Activated CD4-positive, alpha-beta memory T cell treated with anti-CD3 and anti-CD28 coated beads, Interleukin-2, amount 10 ng/mL, durations not matched to agents 7 days and 5 days (primary cell): ENCODE data around the gene IMMP2L. TPM values are rescaled to one million over a fixed set of nuclear protein-coding genes. Genes with fewer than 3 reads are reported as not detected.
"Not testable (repeated sequence)": the region's sequence is repeated elsewhere in the genome, so short reads cannot be mapped to it uniquely, and the experiment has no call there.

Source experiments
- CTCF ChIA-PET: fragments of 350-600 bp; sonication (Branson Sonifier 250); formaldehyde crosslinking; loops from one replicate; lab custom pipeline; 2021; ENCODE audit warnings: antibody characterized with exemption, inconsistent platforms; lab: Charles Lee
- POLR2A ChIA-PET: fragments of 350-600 bp; sonication (Branson Sonifier 250); formaldehyde crosslinking; loops from one replicate; lab custom pipeline; 2021; ENCODE audit warnings: antibody characterized with exemption; lab: Charles Lee
- DNase-seq: peaks from one replicate; pipeline ENCODE4 v3.0.0-alpha.2; 2020
- H3K27ac Mint-ChIP-seq: one replicate; pipeline ENCODE4 v1.8.0; 2021; ENCODE audit warnings: mild to moderate bottlenecking, mixed read lengths
- H3K27me3 Mint-ChIP-seq: one replicate; pipeline ENCODE4 v1.8.0; 2021; ENCODE audit warnings: mixed read lengths
- H3K36me3 Mint-ChIP-seq: one replicate; pipeline ENCODE4 v1.8.0; 2021; ENCODE audit warnings: low read depth, mixed read lengths
- H3K4me1 Mint-ChIP-seq: one replicate; pipeline ENCODE4 v1.8.0; 2021; ENCODE audit warnings: mixed read lengths
- H3K4me3 Mint-ChIP-seq: one replicate; pipeline ENCODE4 v1.8.0; 2021; ENCODE audit warnings: mild to moderate bottlenecking, mixed read lengths
- H3K9me3 Mint-ChIP-seq: one replicate; pipeline ENCODE4 v1.8.0; 2021; ENCODE audit warnings: mixed read lengths
- total RNA-seq, 2 experiments: library from RNA; stranded (reverse); gene quantifications; one replicate each; pipeline ENCODE4 v1.2.3, GENCODE V29; 2021

IMMP2L gene
- total RNA-seq, 2 experiments from 2014 or later = 5.9 to 7.6 TPM

DNA sequence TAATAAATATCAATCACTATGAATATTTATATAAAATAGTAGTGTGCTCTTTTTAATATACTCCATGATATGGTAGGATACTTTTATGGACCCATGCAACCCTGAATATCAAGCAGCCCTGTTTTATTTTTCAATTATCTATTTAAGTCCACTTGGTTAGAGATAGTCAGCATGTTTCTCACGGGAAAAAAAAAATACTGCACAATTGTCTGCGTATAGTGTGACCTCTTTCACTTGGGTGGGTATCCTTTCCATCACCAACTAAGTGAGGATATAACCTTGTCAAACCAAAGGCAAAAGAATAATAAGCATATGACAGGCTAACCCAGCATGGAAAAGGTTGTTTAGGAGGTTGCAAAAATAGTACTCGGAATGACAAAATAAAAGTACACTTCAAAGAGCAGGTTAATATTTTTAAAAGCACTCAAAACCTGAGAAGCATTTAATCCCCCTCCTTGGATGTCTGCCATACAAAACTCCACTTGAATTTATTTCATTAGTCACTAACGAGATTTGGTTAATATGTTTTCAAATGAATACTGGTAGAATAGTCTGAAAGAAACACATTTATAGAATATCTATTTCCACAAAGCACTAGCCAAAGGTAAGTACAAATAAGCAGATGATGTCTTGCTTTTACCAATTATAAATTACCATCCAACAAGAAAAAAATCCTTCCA is 76.5 kb downstream of the IMMP2L start:
- ChIA-PET CTCF (no interaction called here), POLR2A (no interaction called here)
- Mint-ChIP-seq H3K36me3 (no peaks in the 10 kb centered on the region), H3K9me3 (no peaks in the 10 kb centered on the region), H3K4me1 (no peaks in the 10 kb centered on the region), H3K27ac (no peak overlapping the region), H3K27me3 (no peaks in the 10 kb centered on the region), H3K4me3 (no peak overlapping the region)
- no peak for DNase-seq

DNA sequence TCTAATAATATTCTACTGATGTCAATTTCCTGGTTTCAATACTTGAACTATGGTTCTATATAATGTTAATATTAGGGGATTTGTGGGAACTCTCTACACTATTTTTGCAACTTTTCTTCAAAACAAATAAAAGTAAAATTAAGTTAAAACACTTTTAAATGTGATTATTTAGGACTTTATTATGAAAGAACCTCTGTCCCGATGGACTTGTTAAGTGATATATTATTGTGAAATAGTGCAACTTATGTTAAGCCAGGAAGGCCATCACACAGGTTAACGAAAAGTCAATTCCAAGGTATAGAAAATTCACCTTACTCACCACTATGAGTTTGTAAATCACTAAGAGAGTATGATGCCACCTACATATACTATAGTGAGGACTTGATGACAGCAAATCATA is 79.2 kb downstream of the IMMP2L start:
- Mint-ChIP-seq H3K27me3 (no peaks in the 10 kb centered on the region), H3K4me3 (no peak overlapping the region), H3K27ac (no peak overlapping the region), H3K36me3 (no peaks in the 10 kb centered on the region), H3K9me3 (no peaks in the 10 kb centered on the region), H3K4me1 (no peaks in the 10 kb centered on the region)
- DNase-seq = no peak
- CTCF ChIA-PET = no interaction called here
- POLR2A ChIA-PET = no interaction called here

DNA sequence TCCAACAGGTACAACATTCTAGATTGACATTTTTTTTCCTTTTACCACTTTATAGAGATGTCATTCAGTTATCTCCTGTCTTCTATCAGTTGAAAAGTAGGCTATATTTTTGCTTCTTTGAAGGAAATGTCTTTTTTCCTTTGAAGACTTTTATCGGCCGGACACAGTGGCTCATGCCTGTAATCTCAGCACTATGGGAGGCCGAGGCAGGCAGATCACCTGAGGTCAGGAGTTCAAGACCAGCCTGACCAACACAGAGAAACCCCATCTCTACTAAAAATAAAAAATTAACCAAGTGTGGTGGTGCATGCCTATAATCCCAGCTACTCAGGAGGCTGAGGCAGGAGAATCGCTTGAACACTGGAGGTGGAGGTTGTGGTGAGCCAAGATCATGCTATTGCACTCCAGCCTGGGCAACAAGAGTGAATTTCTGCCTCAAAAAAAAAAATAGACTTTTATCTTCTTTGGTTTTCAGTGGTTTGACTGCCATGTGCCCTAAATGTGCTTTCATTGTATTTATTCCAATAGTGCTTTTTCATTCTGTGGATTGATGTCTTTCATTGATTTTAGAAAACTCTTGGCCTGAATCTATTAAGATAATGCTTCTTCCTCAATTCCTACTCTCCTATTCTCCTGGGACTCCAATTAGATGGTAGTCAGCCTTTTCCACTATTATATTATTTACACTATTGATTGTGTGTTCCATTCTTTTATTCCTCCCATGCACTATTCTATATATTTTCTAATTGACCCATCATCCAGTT is 84.6 kb downstream of the IMMP2L start:
- Mint-ChIP-seq H3K27ac (no peak overlapping the region), H3K9me3 (peaks cover 4% of the 10 kb centered on the region), H3K27me3 (no peaks in the 10 kb centered on the region), H3K36me3 (no peaks in the 10 kb centered on the region), H3K4me1 (no peaks in the 10 kb centered on the region), H3K4me3 (no peak overlapping the region)
- ChIA-PET CTCF (no interaction called here), POLR2A (no interaction called here)
- DNase-seq = no peak

DNA sequence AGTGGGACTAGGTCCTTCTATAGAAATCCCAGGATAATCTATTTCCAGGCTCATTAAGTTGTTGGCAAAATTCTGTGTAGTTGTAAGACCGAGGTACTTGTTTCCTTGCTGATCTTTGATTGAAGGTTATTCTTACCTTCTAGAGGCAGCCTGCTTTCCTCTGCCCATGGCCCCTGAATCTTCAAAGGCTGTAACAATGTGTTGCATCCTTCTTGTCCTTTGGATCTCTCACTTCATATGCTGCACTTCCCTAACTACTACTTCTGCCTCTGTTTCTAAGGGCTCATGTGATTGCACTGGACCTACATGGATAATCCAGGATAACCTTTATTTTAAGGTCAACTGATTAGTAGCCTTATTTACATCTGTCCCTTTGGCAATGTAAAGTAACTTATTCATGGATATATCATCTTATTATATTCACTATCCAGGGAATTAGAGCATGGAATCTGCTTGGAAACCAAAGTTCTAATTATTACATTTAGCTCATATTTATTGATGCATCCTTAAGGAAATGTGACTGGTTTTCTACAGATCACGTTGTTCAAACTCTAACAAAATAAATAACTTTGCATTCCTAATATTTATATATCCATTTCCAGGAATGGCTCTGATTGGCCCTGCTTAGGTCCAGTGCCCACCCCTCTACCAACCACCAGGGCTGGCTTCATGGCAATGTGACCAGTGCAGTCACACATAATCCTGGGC is 85.6 kb downstream of the IMMP2L start:
- CTCF ChIA-PET = no interaction called here
- Mint-ChIP-seq H3K4me3 (no peak overlapping the region), H3K27ac (no peak overlapping the region), H3K27me3 (no peaks in the 10 kb centered on the region), H3K9me3 (peaks cover 4% of the 10 kb centered on the region), H3K36me3 (no peaks in the 10 kb centered on the region), H3K4me1 (no peaks in the 10 kb centered on the region)
- POLR2A ChIA-PET = no interaction called here
- DNase-seq = no peak

DNA sequence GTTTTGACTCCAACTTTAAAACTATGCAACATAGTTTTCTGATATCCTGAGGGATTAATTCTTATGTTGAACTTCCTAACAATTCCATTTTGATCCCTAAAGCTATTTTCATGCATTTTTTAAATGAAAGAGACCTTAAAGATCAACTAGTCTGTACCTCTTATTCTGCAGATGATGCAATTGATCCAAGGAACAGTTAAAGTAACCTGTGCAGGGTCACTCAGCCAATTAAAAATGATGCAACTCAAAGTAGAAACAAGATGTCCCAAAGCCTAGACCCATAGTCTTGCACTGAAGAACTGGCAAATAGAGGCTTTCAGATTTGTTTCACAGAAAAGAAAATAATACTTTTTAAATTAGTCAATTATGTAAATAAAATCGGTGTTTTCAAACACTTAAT is 86.3 kb downstream of the IMMP2L start:
- DNase-seq = no peak
- Mint-ChIP-seq H3K9me3 (peaks cover 8% of the 10 kb centered on the region), H3K4me1 (no peaks in the 10 kb centered on the region), H3K36me3 (no peaks in the 10 kb centered on the region), H3K27me3 (no peaks in the 10 kb centered on the region), H3K27ac (no peak overlapping the region), H3K4me3 (no peak overlapping the region)
- POLR2A ChIA-PET = no interaction called here
- CTCF ChIA-PET = no interaction called here

DNA sequence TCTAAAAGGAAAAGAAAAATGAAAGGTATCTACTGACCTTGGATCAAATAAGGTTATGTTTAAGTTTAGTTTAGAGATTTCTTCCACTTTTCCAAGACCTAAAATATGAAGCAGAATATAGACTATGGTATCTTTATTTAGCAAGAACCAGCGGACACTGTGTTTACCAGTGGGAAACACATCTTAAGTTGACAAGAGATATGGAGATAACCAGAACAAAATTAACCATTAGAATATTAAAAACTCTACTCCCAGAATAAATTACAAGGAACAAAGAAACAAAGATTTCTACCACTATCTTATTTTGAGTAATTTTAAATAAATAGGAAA is 86.9 kb downstream of the IMMP2L start:
- Mint-ChIP-seq H3K27ac (no peak overlapping the region), H3K36me3 (no peaks in the 10 kb centered on the region), H3K4me1 (no peaks in the 10 kb centered on the region), H3K9me3 (peaks cover 10% of the 10 kb centered on the region), H3K4me3 (no peak overlapping the region), H3K27me3 (no peaks in the 10 kb centered on the region)
- POLR2A ChIA-PET = no interaction called here
- CTCF ChIA-PET = no interaction called here
- no peak for DNase-seq

DNA sequence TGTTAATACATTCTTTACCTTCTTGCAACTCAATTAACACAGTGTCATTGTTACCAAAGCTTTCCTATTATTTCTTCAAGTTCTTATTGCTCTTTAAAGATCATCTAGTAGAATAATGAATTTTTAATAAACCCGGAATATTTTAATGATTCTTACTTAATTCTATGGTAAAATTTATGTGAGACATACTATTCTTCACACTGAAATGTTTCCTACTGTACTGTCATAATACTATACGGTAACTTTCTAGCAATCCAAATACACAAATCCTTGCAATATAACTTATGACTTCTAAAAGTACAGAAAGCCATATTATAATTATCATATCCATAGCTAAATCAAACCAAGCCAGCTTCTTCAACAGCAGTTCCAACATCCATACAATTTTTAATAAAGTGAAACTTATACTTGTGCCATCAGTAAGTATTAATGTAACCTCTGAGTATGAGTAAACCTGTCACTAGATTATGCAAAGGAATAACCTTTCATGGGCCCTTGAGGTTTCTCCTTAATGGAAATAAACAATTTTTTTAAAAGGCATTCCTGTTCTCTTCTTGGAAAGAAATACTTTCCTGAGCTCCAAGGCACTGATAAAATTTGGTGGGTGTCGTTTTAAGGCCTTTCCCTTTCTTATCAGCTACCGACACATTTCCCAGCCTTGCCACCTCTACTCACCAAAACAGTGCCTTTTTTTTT is 87.4 kb downstream of the IMMP2L start:
- POLR2A ChIA-PET = no interaction called here
- H3K4me3 Mint-ChIP-seq = no peak overlapping the region
- H3K9me3 Mint-ChIP-seq = peaks cover 10% of the 10 kb centered on the region

DNA sequence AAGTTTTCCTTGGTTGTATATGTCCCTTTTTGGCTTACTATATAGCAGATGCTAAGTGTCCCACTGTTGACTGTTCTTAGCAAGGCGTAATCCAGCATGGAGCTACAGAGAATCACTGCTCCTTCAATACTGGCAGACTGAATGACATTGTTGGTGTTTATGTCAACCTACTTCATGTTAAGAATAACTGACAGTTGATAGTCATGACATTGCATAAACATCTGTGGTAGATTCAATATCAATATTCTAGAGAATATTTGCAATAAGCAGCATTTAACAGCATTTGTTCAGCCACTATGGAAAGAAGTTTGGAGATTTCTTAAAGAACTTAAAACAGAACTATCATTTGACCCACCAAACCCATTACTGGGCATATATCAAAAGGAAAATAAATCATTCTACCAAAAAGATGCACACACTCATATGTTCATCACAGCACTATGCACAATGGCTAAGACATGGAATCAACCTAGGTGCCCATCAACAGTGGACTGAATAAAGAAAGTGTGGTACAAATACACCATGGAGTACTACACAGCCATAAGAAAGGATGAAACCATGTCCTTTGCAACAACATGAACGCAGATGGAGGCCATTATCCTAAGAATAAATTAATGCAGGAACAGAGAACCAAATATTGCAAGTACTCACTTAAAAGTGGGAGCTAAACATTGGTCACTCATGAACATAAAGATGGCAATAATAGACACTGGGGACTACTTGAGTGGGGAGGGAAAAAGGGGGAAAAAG is 88.7 kb downstream of the IMMP2L start:
- no peak for DNase-seq
- Mint-ChIP-seq H3K36me3 (no peaks in the 10 kb centered on the region), H3K9me3 (peaks cover 10% of the 10 kb centered on the region), H3K27me3 (no peaks in the 10 kb centered on the region), H3K27ac (no peak overlapping the region), H3K4me3 (no peak overlapping the region), H3K4me1 (no peaks in the 10 kb centered on the region)
- POLR2A ChIA-PET = no interaction called here
- CTCF ChIA-PET = no interaction called here

More for the DNA sequence above, 87.4 kb downstream of the IMMP2L start:
- no peak for DNase-seq
- Mint-ChIP-seq H3K27me3 (no peaks in the 10 kb centered on the region), H3K27ac (no peak overlapping the region), H3K4me1 (no peaks in the 10 kb centered on the region), H3K36me3 (no peaks in the 10 kb centered on the region)
- CTCF ChIA-PET = no interaction called here

DNA sequence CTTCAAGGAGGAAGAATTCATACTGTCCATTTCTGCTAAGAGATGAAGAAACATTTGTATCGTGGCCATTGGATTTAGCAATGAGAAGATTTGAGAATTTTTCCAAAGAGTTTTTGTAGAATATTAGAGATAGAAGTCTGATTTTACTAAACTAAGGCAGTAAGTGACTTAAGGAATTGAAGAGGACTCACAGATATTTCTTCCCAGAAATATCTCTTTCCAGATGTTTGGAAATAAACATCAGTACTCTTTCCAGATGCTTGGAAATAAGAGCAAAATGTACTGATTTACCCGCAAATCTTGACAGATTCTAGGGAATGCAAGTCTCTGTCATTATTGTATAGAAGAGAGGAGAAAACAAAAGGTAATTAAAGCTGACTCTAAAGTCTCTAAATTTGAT is 91.3 kb downstream of the IMMP2L start:
- Mint-ChIP-seq H3K9me3 (peaks cover 8% of the 10 kb centered on the region), H3K36me3 (no peaks in the 10 kb centered on the region), H3K27ac (no peak overlapping the region), H3K4me1 (no peaks in the 10 kb centered on the region), H3K4me3 (no peak overlapping the region), H3K27me3 (no peaks in the 10 kb centered on the region)
- POLR2A ChIA-PET = no interaction called here
- CTCF ChIA-PET = no interaction called here
- no peak for DNase-seq

DNA sequence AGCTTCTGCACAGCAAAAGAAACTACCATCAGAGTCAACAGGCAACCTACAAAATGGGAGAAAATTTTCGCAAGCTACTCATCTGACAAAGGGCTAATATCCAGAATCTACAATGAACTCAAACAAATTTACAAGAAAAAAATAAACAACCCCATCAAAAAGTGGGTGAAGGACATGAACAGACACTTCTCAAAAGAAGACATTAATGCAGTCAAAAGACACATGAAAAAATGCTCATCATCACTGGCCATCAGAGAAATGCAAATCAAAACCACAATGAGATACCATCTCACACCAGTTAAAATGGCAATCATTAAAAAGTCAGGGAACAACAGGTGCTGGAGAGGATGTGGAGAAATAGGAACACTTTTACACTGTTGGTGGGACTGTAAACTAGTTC is 92.4 kb downstream of the IMMP2L start:
- CTCF ChIA-PET, H3K4me1 Mint-ChIP-seq, H3K27me3 Mint-ChIP-seq, H3K4me3 Mint-ChIP-seq, H3K27ac Mint-ChIP-seq, DNase-seq, H3K36me3 Mint-ChIP-seq, POLR2A ChIA-PET: not testable (repeated sequence)
- peaks cover 10% of the 10 kb centered on the region for H3K9me3 Mint-ChIP-seq

DNA sequence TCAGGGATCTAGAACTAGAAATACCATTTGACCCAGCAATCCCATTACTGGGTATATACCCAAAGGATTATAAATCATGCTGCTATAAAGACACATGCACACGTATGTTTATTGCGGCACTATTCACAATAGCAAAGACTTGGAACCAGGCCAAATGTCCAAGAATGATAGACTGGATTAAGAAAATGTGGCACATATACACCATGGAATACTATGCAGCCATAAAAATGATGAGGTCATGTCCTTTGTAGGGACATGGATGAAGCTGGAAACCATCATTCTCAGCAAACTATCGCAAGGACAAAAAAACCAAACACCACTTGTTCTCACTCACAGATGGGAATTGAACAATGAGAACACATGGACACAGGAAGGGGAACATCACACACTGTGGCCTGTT is 96.5 kb downstream of the IMMP2L start:
- DNase-seq, POLR2A ChIA-PET, CTCF ChIA-PET, H3K27ac Mint-ChIP-seq, H3K4me1 Mint-ChIP-seq, H3K4me3 Mint-ChIP-seq, H3K27me3 Mint-ChIP-seq, H3K36me3 Mint-ChIP-seq, H3K9me3 Mint-ChIP-seq: not testable (repeated sequence)

DNA sequence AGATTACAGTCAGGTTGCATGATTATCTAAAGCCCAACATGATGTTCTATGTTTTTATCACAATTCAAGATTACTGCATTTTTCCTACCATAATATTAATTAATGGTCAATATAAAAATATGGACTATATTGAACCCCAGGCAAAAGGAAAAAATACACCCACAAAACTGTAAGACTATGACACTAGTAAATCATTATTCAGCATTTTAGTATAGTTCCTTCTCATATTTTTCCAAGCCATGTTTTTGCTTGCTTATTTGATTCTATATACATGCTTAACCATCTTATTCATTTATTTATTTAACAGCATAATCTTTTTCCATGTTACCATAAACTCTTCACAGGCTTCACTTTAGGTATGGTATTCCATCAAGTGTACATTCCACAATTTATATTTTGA is 101.6 kb downstream of the IMMP2L start:
- DNase-seq = no peak
- H3K4me3 Mint-ChIP-seq = no peak overlapping the region
- peaks cover 2% of the 10 kb centered on the region for H3K9me3 Mint-ChIP-seq
- ChIA-PET CTCF (no interaction called here), POLR2A (no interaction called here)
- no peaks in the 10 kb centered on the region for H3K4me1 Mint-ChIP-seq
- H3K36me3 Mint-ChIP-seq = no peaks in the 10 kb centered on the region
- H3K27me3 Mint-ChIP-seq = no peaks in the 10 kb centered on the region
- no peak overlapping the region for H3K27ac Mint-ChIP-seq
